Measurements from ENCODE around the gene SLC16A10.
A peak's percentile ranks its signal among the peaks of the same experiment; 100 is the strongest.
"Not testable (repeated sequence)": the region's sequence is repeated elsewhere in the genome, so short reads cannot be mapped to it uniquely, and the experiment has no call there.

SLC16A10 gene

GRCh38 chr6:111222341-111222740, 135.0 kb downstream of the SLC16A10 start:
- DNase-seq, result no peak

- DNase-seq, result no peak
Observed at GRCh38 chr6:111228094-111228493, 140.8 kb downstream of the SLC16A10 start.

- DNase-seq, result no peak
Observed at GRCh38 chr6:111230351-111231089, 143.2 kb downstream of the SLC16A10 start.

GRCh38 chr6:111231090-111231459, 143.8 kb downstream of the SLC16A10 start:
- no peak for DNase-seq

- DNase-seq, result no peak
Observed at GRCh38 chr6:111237852-111238251, 150.5 kb downstream of the SLC16A10 start.

- no peak for DNase-seq
Observed at GRCh38 chr6:111238464-111239119, 151.3 kb downstream of the SLC16A10 start.

GRCh38 chr6:111239461-111239860, 152.2 kb downstream of the SLC16A10 start:
- no peak for DNase-seq

- DNase-seq, result no peak
Observed at GRCh38 chr6:111242452-111242851, 155.1 kb downstream of the SLC16A10 start.

- no peak for DNase-seq
Observed at GRCh38 chr6:111243095-111243494, 155.8 kb downstream of the SLC16A10 start.

- no peak for DNase-seq
Observed at GRCh38 chr6:111248789-111249188, 161.5 kb downstream of the SLC16A10 start.

- DNase-seq, result no peak
Observed at GRCh38 chr6:111250791-111251354, 163.6 kb downstream of the SLC16A10 start.

GRCh38 chr6:111252726-111253125, 165.4 kb downstream of the SLC16A10 start:
- DNase-seq, result no peak

GRCh38 chr6:111254004-111254778, 166.9 kb downstream of the SLC16A10 start:
- no peak for DNase-seq

- DNase-seq, result no peak
Observed at GRCh38 chr6:111254779-111255166, 167.5 kb downstream of the SLC16A10 start.

- DNase-seq, result not testable (repeated sequence)
Observed at GRCh38 chr6:111255838-111256237, 168.5 kb downstream of the SLC16A10 start.

- no peak for DNase-seq
Observed at GRCh38 chr6:111256646-111257045, 169.3 kb downstream of the SLC16A10 start.

GRCh38 chr6:111258010-111258409, 170.7 kb downstream of the SLC16A10 start:
- no peak for DNase-seq

- DNase-seq, result no peak
Observed at GRCh38 chr6:111258615-111259088, 171.3 kb downstream of the SLC16A10 start.

- DNase-seq, result peak; percentile 99
Observed at GRCh38 chr6:111259089-111259831, 172.0 kb downstream of the SLC16A10 start.

GRCh38 chr6:111260570-111261298, 173.4 kb downstream of the SLC16A10 start:
- no peak for DNase-seq

GRCh38 chr6:111263837-111264236, 176.5 kb downstream of the SLC16A10 start:
- peak; percentile 13 for DNase-seq

- DNase-seq, result no peak
Observed at GRCh38 chr6:111265842-111266241, 178.5 kb downstream of the SLC16A10 start.
